ENCODE results near the gene PLEKHA8. TPM values are rescaled to one million over a fixed set of nuclear protein-coding genes. Genes with fewer than 3 reads are reported as not detected.

PLEKHA8 gene, protein sequence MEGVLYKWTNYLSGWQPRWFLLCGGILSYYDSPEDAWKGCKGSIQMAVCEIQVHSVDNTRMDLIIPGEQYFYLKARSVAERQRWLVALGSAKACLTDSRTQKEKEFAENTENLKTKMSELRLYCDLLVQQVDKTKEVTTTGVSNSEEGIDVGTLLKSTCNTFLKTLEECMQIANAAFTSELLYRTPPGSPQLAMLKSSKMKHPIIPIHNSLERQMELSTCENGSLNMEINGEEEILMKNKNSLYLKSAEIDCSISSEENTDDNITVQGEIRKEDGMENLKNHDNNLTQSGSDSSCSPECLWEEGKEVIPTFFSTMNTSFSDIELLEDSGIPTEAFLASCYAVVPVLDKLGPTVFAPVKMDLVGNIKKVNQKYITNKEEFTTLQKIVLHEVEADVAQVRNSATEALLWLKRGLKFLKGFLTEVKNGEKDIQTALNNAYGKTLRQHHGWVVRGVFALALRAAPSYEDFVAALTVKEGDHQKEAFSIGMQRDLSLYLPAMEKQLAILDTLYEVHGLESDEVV
- polyA plus RNA-seq (2013, experiment 1 of 2), result 29.9 TPM
- polyA plus RNA-seq (2013, experiment 2 of 2), result 31.3 TPM

GRCh38 chr7:30028216-30028748 lies at the start of gene PLEKHA8:
Gene PLEKHA8 (plus strand): TSS chr7:30028412. CDS start chr7:30028763, 351 bp downstream.
- Histone ChIP-seq H3K27ac (ENCODE audit: low read depth, low read length, severe bottlenecking) (peak within 1 kb of the TSS; percentile 95), H3K4me3 (ENCODE audit: extremely low read depth, insufficient read depth, low read length, poor library complexity, severe bottlenecking) (peak within 1 kb of the TSS; percentile 69), H3K9me3 (ENCODE audit: control insufficient read depth, low read length) (no peaks in the 10 kb centered on the region), H3K36me3 (ENCODE audit: control insufficient read depth, insufficient read depth, low read length) (peaks cover 8% of the 10 kb centered on the region), H3K4me1 (ENCODE audit: control insufficient read depth, insufficient read depth, low read length, poor library complexity, severe bottlenecking) (peaks cover 6% of the 10 kb centered on the region)
- 0% methylated on average over 50 to 63 of the region's 70 CpGs for WGBS, 2 experiments (ENCODE audit: insufficient coverage in 2 of 2)

- Histone ChIP-seq H3K4me1 (ENCODE audit: control insufficient read depth, insufficient read depth, low read length, poor library complexity, severe bottlenecking) (peaks cover 7% of the 10 kb centered on the region), H3K4me3 (ENCODE audit: extremely low read depth, insufficient read depth, low read length, poor library complexity, severe bottlenecking) (no peak overlapping the region), H3K27ac (ENCODE audit: low read depth, low read length, severe bottlenecking) (no peak overlapping the region), H3K36me3 (ENCODE audit: control insufficient read depth, insufficient read depth, low read length) (peaks cover 51% of the 10 kb centered on the region), H3K9me3 (ENCODE audit: control insufficient read depth, low read length) (no peaks in the 10 kb centered on the region)
Observed at GRCh38 chr7:29980151-29980550, 48.1 kb upstream of the PLEKHA8 start.

DNA sequence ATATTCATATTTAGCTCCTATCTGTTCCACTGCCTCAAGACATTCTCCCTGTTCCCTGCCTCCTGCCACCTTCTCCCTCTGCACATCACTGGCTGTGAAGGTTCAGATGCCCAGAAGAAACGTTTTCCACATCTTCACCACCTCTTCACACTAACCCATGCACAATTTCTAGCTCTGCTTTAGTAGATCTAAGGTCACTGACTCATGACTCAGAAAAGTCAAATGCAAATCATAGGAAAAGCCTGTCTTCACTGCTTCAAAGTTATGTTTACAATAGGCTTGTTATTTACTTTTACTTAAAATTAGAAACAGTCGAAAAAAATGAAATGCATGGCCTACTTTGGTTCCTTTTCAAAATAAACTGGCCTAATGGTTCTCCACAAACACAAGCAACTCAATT lies 41.1 kb upstream of the PLEKHA8 start:
- Histone ChIP-seq H3K4me3 (ENCODE audit: extremely low read depth, insufficient read depth, low read length, poor library complexity, severe bottlenecking) (no peak overlapping the region), H3K9me3 (ENCODE audit: control insufficient read depth, low read length) (no peaks in the 10 kb centered on the region)

DNA sequence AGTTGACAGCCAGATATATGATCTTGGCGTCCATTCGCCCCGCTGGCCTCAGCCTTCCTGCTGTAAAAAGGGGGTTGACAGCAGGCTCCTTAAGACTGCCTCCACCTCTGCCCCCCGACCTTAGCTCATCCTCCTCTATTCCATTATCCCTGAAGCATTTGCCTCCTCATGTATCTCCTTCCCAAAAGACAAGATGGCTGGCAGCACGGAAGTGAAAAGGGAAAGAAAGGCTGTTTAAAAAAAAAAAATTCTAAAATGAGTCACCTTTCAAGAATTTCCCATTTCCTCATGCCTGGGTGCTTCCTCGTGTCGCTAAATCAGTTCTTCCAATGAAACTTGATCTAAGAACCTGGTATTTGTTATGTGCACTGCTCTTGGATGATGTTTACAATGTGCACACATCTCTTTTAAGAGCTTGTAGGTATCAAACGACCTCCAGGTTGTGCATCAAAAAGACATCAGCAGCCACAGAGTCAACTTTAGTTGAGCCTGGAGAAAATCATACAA lies 40.3 kb upstream of the PLEKHA8 start:
- Histone ChIP-seq H3K36me3 (ENCODE audit: control insufficient read depth, insufficient read depth, low read length) (peaks cover 18% of the 10 kb centered on the region), H3K27ac (ENCODE audit: low read depth, low read length, severe bottlenecking) (peak overlapping the region; percentile 97), H3K4me3 (ENCODE audit: extremely low read depth, insufficient read depth, low read length, poor library complexity, severe bottlenecking) (peak overlapping the region; percentile 93), H3K4me1 (ENCODE audit: control insufficient read depth, insufficient read depth, low read length, poor library complexity, severe bottlenecking) (peaks cover 6% of the 10 kb centered on the region), H3K9me3 (ENCODE audit: control insufficient read depth, low read length) (no peaks in the 10 kb centered on the region)
- WGBS, 2 experiments (ENCODE audit: insufficient coverage in 2 of 2), result 23 to 44% methylated on average over 4 to 6 of the region's 8 CpGs

More for the DNA sequence above, 41.1 kb upstream of the PLEKHA8 start:
- Histone ChIP-seq H3K27ac (ENCODE audit: low read depth, low read length, severe bottlenecking) (peak overlapping the region; percentile 97), H3K4me1 (ENCODE audit: control insufficient read depth, insufficient read depth, low read length, poor library complexity, severe bottlenecking) (peaks cover 6% of the 10 kb centered on the region), H3K36me3 (ENCODE audit: control insufficient read depth, insufficient read depth, low read length) (peaks cover 21% of the 10 kb centered on the region)
- 60 to 100% methylated on average over 1 to 2 of the region's 2 CpGs for WGBS, 2 experiments (ENCODE audit: insufficient coverage in 2 of 2)

DNA sequence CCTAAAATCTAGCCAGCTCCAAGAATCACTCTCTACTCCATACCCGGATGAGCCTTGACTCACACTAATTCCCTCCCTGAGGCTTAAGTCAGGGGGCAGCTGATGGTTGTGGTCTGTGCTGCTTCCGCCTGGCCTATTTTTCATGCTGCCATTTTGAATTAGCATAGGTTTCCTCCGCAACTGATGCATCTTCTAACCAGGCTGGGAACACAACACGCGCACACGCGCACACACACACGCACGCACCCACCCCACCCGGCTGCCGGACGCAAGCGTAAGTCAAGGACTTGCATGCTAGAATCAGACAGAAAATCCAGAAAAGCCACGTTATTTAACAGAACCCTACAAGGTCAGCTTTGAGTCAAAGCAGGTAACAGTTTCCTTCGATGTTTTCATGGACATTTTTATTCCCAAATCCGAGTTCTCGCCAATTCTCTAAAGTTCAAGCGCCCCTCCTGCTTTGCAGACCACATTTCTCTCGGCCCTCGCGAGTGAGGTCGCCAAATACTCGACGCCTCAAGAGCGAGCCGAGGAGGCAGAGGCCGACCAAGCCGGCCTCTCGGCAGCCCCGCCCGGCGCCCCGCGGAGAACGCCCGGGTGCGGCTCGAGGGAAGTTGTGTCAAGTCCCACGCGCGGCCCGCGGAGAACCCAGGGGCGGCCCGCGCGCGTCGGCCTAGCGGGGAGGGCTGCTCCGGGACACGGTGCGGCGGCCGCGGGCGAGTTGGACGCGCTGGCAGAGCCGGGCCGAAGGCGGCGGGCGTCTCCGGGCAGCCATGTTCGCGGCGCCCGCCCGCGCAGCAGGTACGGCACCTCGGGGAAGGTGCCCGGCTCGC lies 39.6 kb upstream of the PLEKHA8 start:
- 2 to 3% methylated on average over 51 to 72 of the region's 75 CpGs for WGBS, 2 experiments (ENCODE audit: insufficient coverage in 2 of 2)
- Histone ChIP-seq H3K27ac (ENCODE audit: low read depth, low read length, severe bottlenecking) (peak overlapping the region; percentile 97), H3K36me3 (ENCODE audit: control insufficient read depth, insufficient read depth, low read length) (peaks cover 15% of the 10 kb centered on the region)

DNA sequence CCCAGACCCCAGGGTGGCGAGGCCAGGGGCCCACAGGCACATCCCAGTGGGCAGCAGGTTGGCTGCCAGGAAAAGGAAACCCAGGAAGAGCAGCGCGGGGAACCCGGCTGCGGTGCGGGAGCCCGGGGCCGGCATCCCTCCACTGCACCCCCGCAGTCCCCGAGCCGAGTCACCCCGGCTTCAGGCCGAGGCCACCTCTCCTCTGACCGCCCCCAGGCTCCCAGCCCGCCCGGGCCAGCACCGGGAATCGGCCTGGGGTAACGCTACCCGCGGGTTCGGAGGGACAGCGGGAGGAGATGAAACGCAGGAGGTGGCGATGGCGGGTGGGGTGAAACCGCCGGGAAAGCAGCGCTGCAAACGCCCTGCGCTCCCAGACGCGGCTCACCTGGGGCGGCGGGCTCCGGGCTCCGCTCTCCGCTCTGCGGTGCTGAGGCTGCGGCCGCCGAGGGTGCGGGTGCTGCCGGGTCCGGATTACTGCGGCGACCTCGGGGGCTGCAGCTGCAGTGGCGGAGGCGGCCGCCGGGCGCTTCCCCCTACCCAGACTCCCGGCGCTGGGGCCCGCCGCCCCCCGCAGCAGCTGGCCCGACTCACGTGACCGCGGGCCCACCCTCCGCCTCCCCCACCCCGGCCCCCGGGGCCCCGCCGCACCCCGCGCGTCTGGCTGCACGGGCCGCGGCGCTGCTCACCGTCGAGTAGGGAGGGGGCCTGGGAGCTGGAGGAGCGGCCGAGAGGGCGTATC lies 38.8 kb upstream of the PLEKHA8 start, which contains the start of gene SCRN1:
Gene SCRN1 (minus strand): TSS at position 545 of the 739 bp plus-strand sequence. CDS start 20,734 bp downstream, outside the sequence.
- WGBS, 2 experiments (ENCODE audit: insufficient coverage in 2 of 2), result 0 to 1% methylated on average over 33 to 61 of the region's 79 CpGs
- no peaks in the 10 kb centered on the region for H3K9me3 ChIP-seq (ENCODE audit: control insufficient read depth, low read length)
- H3K27ac ChIP-seq (ENCODE audit: low read depth, low read length, severe bottlenecking), result peak within 1 kb of the TSS; percentile 97
- peaks cover 6% of the 10 kb centered on the region for H3K4me1 ChIP-seq (ENCODE audit: control insufficient read depth, insufficient read depth, low read length, poor library complexity, severe bottlenecking)
- peaks cover 13% of the 10 kb centered on the region for H3K36me3 ChIP-seq (ENCODE audit: control insufficient read depth, insufficient read depth, low read length)
- peak within 1 kb of the TSS; percentile 93 for H3K4me3 ChIP-seq (ENCODE audit: extremely low read depth, insufficient read depth, low read length, poor library complexity, severe bottlenecking)

More for the DNA sequence above, 39.6 kb upstream of the PLEKHA8 start:
- H3K4me1 ChIP-seq (ENCODE audit: control insufficient read depth, insufficient read depth, low read length, poor library complexity, severe bottlenecking), result peaks cover 6% of the 10 kb centered on the region
- peak overlapping the region; percentile 93 for H3K4me3 ChIP-seq (ENCODE audit: extremely low read depth, insufficient read depth, low read length, poor library complexity, severe bottlenecking)
- H3K9me3 ChIP-seq (ENCODE audit: control insufficient read depth, low read length), result no peaks in the 10 kb centered on the region

- WGBS, 2 experiments (ENCODE audit: insufficient coverage in 2 of 2), result 91 to 92% methylated on average over 3 of the region's 4 CpGs
- H3K36me3 ChIP-seq (ENCODE audit: control insufficient read depth, insufficient read depth, low read length), result peaks cover 4% of the 10 kb centered on the region
- no peak overlapping the region for H3K27ac ChIP-seq (ENCODE audit: low read depth, low read length, severe bottlenecking)
- no peak overlapping the region for H3K4me3 ChIP-seq (ENCODE audit: extremely low read depth, insufficient read depth, low read length, poor library complexity, severe bottlenecking)
- peaks cover 6% of the 10 kb centered on the region for H3K4me1 ChIP-seq (ENCODE audit: control insufficient read depth, insufficient read depth, low read length, poor library complexity, severe bottlenecking)
- H3K9me3 ChIP-seq (ENCODE audit: control insufficient read depth, low read length), result no peaks in the 10 kb centered on the region
Observed at GRCh38 chr7:29990931-29991330, 37.3 kb upstream of the PLEKHA8 start.

GRCh38 chr7:29991937-29992336 lies 36.3 kb upstream of the PLEKHA8 start:
- Histone ChIP-seq H3K36me3 (ENCODE audit: control insufficient read depth, insufficient read depth, low read length) (no peaks in the 10 kb centered on the region), H3K4me3 (ENCODE audit: extremely low read depth, insufficient read depth, low read length, poor library complexity, severe bottlenecking) (no peak overlapping the region), H3K9me3 (ENCODE audit: control insufficient read depth, low read length) (peaks cover 5% of the 10 kb centered on the region), H3K27ac (ENCODE audit: low read depth, low read length, severe bottlenecking) (no peak overlapping the region), H3K4me1 (ENCODE audit: control insufficient read depth, insufficient read depth, low read length, poor library complexity, severe bottlenecking) (peaks cover 6% of the 10 kb centered on the region)
- 88 to 98% methylated on average over 4 to 5 of the region's 5 CpGs for WGBS, 2 experiments (ENCODE audit: insufficient coverage in 2 of 2)

DNA sequence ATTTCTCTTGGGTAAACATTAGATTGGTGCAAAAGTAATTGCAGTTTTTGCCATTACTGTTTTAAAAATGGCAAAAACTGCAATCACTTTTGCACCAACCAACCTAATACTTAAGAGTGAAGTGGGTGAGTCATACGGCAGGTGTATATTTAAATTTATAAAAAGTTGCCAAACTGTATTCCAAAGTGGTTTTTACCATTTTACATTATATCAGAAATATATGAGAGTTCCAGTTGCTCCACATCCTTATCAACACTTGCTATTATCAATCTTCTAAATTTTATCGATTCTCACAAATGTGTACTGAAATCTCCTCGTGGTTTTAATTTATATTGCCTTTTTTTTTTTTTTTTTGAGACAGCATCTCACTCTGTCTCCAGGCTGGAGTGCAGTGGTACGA lies 35.1 kb upstream of the PLEKHA8 start:
- no peak overlapping the region for H3K4me3 ChIP-seq (ENCODE audit: extremely low read depth, insufficient read depth, low read length, poor library complexity, severe bottlenecking)
- 86 to 91% methylated on average over 1 of the region's 4 CpGs for WGBS, 2 experiments (ENCODE audit: insufficient coverage in 2 of 2)
- peaks cover 5% of the 10 kb centered on the region for H3K9me3 ChIP-seq (ENCODE audit: control insufficient read depth, low read length)
- no peak overlapping the region for H3K27ac ChIP-seq (ENCODE audit: low read depth, low read length, severe bottlenecking)
- H3K4me1 ChIP-seq (ENCODE audit: control insufficient read depth, insufficient read depth, low read length, poor library complexity, severe bottlenecking), result no peaks in the 10 kb centered on the region
- no peaks in the 10 kb centered on the region for H3K36me3 ChIP-seq (ENCODE audit: control insufficient read depth, insufficient read depth, low read length)

DNA sequence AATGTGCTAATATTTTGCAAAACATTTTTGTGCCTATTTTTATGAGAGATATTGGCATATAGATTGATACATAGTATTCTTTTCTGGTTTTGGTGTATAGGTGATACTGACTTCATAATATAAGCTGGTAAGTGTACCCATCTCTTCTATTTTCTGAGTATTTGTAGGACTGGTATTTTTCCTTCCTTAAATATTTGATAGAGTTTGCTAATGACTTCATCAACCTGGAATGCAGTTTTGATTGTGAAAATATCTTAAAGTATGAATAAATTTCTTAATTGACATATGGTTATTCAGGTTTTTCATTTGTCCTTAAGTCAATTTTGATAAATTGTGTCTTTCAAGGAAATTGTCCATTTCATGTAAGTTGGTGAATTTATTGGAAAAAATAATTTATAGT lies 32.6 kb upstream of the PLEKHA8 start:
- H3K36me3 ChIP-seq (ENCODE audit: control insufficient read depth, insufficient read depth, low read length), result no peaks in the 10 kb centered on the region
- H3K9me3 ChIP-seq (ENCODE audit: control insufficient read depth, low read length), result peaks cover 5% of the 10 kb centered on the region
- no peak overlapping the region for H3K4me3 ChIP-seq (ENCODE audit: extremely low read depth, insufficient read depth, low read length, poor library complexity, severe bottlenecking)
- H3K4me1 ChIP-seq (ENCODE audit: control insufficient read depth, insufficient read depth, low read length, poor library complexity, severe bottlenecking), result no peaks in the 10 kb centered on the region
- no peak overlapping the region for H3K27ac ChIP-seq (ENCODE audit: low read depth, low read length, severe bottlenecking)
